Measurements from ENCODE around the gene ZNF791.

DNA sequence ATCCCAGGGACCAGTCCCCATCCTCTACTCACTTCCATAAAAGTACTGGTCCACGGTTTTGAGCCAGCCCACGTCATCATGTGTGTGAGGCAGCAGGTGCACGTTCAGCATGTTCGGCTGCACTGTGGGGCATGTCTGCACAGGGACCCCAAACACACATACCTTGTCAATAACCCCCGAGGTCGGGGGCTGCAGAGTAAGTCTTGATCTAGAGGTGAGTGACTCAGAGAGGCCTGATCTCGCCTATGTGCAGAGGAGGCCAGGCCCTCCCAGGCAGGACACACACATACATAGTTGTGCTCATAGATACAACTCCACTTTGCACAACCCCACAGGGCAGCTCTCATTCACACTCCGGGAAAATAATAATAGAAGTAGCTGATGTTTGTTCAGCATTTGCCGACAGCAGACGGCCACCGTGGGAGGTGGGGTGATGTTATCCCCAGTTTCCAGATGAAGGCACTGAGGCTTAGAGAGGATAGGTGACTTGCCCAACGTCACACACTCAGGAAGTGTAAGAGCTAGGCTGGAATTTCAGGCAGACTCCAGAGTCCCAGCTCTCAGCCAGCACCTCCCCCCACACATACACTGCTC is 55.0 kb downstream of the ZNF791 start:
- TF ChIP-seq, protein P1, sequence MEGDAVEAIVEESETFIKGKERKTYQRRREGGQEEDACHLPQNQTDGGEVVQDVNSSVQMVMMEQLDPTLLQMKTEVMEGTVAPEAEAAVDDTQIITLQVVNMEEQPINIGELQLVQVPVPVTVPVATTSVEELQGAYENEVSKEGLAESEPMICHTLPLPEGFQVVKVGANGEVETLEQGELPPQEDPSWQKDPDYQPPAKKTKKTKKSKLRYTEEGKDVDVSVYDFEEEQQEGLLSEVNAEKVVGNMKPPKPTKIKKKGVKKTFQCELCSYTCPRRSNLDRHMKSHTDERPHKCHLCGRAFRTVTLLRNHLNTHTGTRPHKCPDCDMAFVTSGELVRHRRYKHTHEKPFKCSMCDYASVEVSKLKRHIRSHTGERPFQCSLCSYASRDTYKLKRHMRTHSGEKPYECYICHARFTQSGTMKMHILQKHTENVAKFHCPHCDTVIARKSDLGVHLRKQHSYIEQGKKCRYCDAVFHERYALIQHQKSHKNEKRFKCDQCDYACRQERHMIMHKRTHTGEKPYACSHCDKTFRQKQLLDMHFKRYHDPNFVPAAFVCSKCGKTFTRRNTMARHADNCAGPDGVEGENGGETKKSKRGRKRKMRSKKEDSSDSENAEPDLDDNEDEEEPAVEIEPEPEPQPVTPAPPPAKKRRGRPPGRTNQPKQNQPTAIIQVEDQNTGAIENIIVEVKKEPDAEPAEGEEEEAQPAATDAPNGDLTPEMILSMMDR (IDR thresholded peaks at IDR 0.05): no peak
- TF ChIP-seq EP300 (IDR thresholded peaks at IDR 0.05): no peak
- no peak for TF ChIP-seq POLR2AphosphoS5 (IDR thresholded peaks at IDR 0.05)
- no peak for TF ChIP-seq POLR2A (IDR thresholded peaks at IDR 0.05; ENCODE audit: low read depth)
